Measurements from ENCODE around the gene KRT38.
"Not testable (repeated sequence)": the region's sequence is repeated elsewhere in the genome, so short reads cannot be mapped to it uniquely, and the experiment has no call there.

Gene KRT38

GRCh38 chr17:41457676-41458075, 16.9 kb upstream of the KRT38 start:
- no peak for DNase-seq

- no peak for DNase-seq
Observed at GRCh38 chr17:41456204-41456603, 15.4 kb upstream of the KRT38 start.

GRCh38 chr17:41455236-41455635, 14.5 kb upstream of the KRT38 start:
- no peak for DNase-seq

GRCh38 chr17:41453066-41453465, 12.3 kb upstream of the KRT38 start:
- DNase-seq: no peak

GRCh38 chr17:41452281-41452680, 11.5 kb upstream of the KRT38 start:
- no peak for DNase-seq

GRCh38 chr17:41451154-41451728, 10.5 kb upstream of the KRT38 start:
- DNase-seq: no peak

GRCh38 chr17:41449008-41449407, 8.2 kb upstream of the KRT38 start:
- DNase-seq: no peak

- no peak for DNase-seq
Observed at GRCh38 chr17:41448506-41448905, 7.7 kb upstream of the KRT38 start.

- no peak for DNase-seq
Observed at GRCh38 chr17:41446806-41447205, 6.0 kb upstream of the KRT38 start.

GRCh38 chr17:41444640-41445039, 3.9 kb upstream of the KRT38 start:
- DNase-seq: no peak

GRCh38 chr17:41444186-41444585, 3.4 kb upstream of the KRT38 start:
- no peak for DNase-seq

- DNase-seq: no peak
Observed at GRCh38 chr17:41442739-41443138, 2.0 kb upstream of the KRT38 start.

GRCh38 chr17:41439375-41439774, 1.4 kb downstream of the KRT38 start:
- no peak for DNase-seq

- DNase-seq: no peak
Observed at GRCh38 chr17:41437769-41438168, 3.0 kb downstream of the KRT38 start.

GRCh38 chr17:41437254-41437653, 3.5 kb downstream of the KRT38 start:
- no peak for DNase-seq

- DNase-seq: no peak
Observed at GRCh38 chr17:41434415-41434814, 6.4 kb downstream of the KRT38 start.

GRCh38 chr17:41434005-41434404, 6.8 kb downstream of the KRT38 start:
- DNase-seq: no peak

- no peak for DNase-seq
Observed at GRCh38 chr17:41433586-41433985, 7.2 kb downstream of the KRT38 start.

- DNase-seq: not testable (repeated sequence)
Observed at GRCh38 chr17:41430376-41430775, 10.4 kb downstream of the KRT38 start.

GRCh38 chr17:41429667-41430066, 11.1 kb downstream of the KRT38 start:
- no peak for DNase-seq

GRCh38 chr17:41428591-41429291, 12.0 kb downstream of the KRT38 start:
- DNase-seq: no peak

GRCh38 chr17:41424111-41424635, 16.6 kb downstream of the KRT38 start, which contains the start of gene KRT37:
Gene KRT37 (minus strand): TSS chr17:41424585. CDS start chr17:41424523, 62 bp downstream.
- no peak for DNase-seq

- not testable (repeated sequence) for DNase-seq
Observed at GRCh38 chr17:41422586-41422985, 18.2 kb downstream of the KRT38 start.

GRCh38 chr17:41421617-41422016, 19.2 kb downstream of the KRT38 start:
- DNase-seq: no peak

- DNase-seq: no peak
Observed at GRCh38 chr17:41421116-41421515, 19.7 kb downstream of the KRT38 start.
